HCT116 (cell line): ENCODE results near the gene COL10A1. TPM values are rescaled to one million over a fixed set of nuclear protein-coding genes. Genes with fewer than 3 reads are reported as not detected.

Source experiments
- ATAC-seq: fragments of 200-7000 bp; cut with Tn5 transposase; 2 replicates; pipeline ENCODE4 v1.9.1; 2020; ENCODE audit warnings: mild to moderate bottlenecking, moderate library complexity
- BruUV-seq: library from RNA; stranded (reverse); fragments of 400-500 nt; replicated peaks from 2 replicates; lab custom pipeline; 2021; lab: Mats Ljungman, UMichigan
- CTCF ChIA-PET: fragments of 300-600 bp; sonication (Branson Sonifier 250); formaldehyde crosslinking; loops from one replicate; lab custom pipeline; 2021; ENCODE audit warnings: antibody characterized with exemption; lab: Charles Lee
- POLR2A ChIA-PET: fragments of 300-600, 350-600 bp; sonication (Branson Sonifier 250); formaldehyde crosslinking; loops from one replicate; lab custom pipeline; 2021; ENCODE audit warnings: antibody characterized with exemption; lab: Charles Lee
- RAD21 ChIA-PET, 2 experiments: fragments of 300-600 bp; sonication (Branson Sonifier 250); formaldehyde crosslinking; loops; one replicate each; lab custom pipeline; 2023; ENCODE audit warnings: low total read pairs in 2 of 2; ENCODE audit not compliant: uncharacterized antibody in 2 of 2, unreplicated experiment in 2 of 2, low non-redundant PET in 1 of 2; lab: Charles Lee
- DNase-seq: peaks from one replicate; pipeline ENCODE4 v3.0.0-alpha.2; 2010; ENCODE audit warnings: low read depth, low spot score
- H2AFZ ChIP-seq: fragments of 200-600 bp; shearing (Covaris generic), sonication (generic); 2 replicates; pipeline ENCODE4 v1.6.1; 2017; ENCODE audit warnings: low read depth, mixed run types, mixed read lengths, antibody characterized with exemption, low read length; ENCODE audit not compliant: poor library complexity, severe bottlenecking
- H3K27ac ChIP-seq: 2 replicates; pipeline ENCODE4 v1.5.1; 2012; ENCODE audit warnings: low read depth, low read length
- H3K27me3 ChIP-seq: fragments of 200-600 bp; sonication (generic); 2 replicates; pipeline ENCODE4 v1.6.1; 2016; ENCODE audit warnings: mixed run types, low read length, mixed read lengths; ENCODE audit not compliant: insufficient read depth
- H3K36me3 ChIP-seq, 2 experiments: fragments of 200-500 bp in 1 of 2; fragments of 200-600 bp in 1 of 2; sonication (Bioruptor generic) in 1 of 2; sonication (generic) in 1 of 2; 2 replicates each; pipeline versions ENCODE4 v1.5.1 to v1.6.1; 2014 to 2016; ENCODE audit warnings: low read length in 2 of 2, inconsistent platforms in 1 of 2, mixed read lengths in 1 of 2, mixed run types in 1 of 2; ENCODE audit not compliant: insufficient read depth in 2 of 2, control insufficient read depth in 1 of 2
- H3K4me1 ChIP-seq, 2 experiments: fragments of 200-600 bp in 1 of 2; sonication (generic) in 1 of 2; 2 replicates each; pipeline versions ENCODE4 v1.5.1 to v1.6.1; 2012 to 2017; ENCODE audit warnings: low read length in 2 of 2, inconsistent platforms in 1 of 2, mild to moderate bottlenecking in 1 of 2, mixed read lengths in 1 of 2, mixed run types in 1 of 2, moderate library complexity in 1 of 2; ENCODE audit not compliant: insufficient read depth in 2 of 2, control insufficient read depth in 1 of 2
- H3K4me2 ChIP-seq: fragments of 200-600 bp; sonication (generic); 2 replicates; pipeline ENCODE4 v1.6.1; 2017; ENCODE audit warnings: mixed run types, low read length, mixed read lengths
- H3K4me3 ChIP-seq, 2 experiments: fragments of 200-600 bp in 1 of 2; sonication (generic) in 1 of 2; replicated peaks in 1 of 2; 2 replicates each; pipeline ENCODE4 v1.5.1; 2011 to 2016; ENCODE audit warnings: low read length in 2 of 2, control low read depth in 1 of 2, low read depth in 1 of 2, mild to moderate bottlenecking in 1 of 2, mixed read lengths in 1 of 2, mixed run types in 1 of 2
- H3K79me2 ChIP-seq: fragments of 200-600 bp; sonication (generic); 2 replicates; pipeline ENCODE4 v1.6.1; 2017; ENCODE audit warnings: mild to moderate bottlenecking, mixed run types, low read length, moderate library complexity, mixed read lengths; ENCODE audit not compliant: insufficient read depth
- H3K9ac ChIP-seq: fragments of 200-600 bp; sonication (generic); 2 replicates; pipeline ENCODE4 v1.6.1; 2016; ENCODE audit warnings: low read length, mixed read lengths
- H3K9me2 ChIP-seq: fragments of 200-600 bp; sonication (generic), shearing (Covaris generic); 2 replicates; pipeline ENCODE4 v1.6.1; 2017; ENCODE audit warnings: mixed run types, mild to moderate bottlenecking, moderate library complexity; ENCODE audit not compliant: insufficient read depth
- H3K9me3 ChIP-seq, 2 experiments: fragments of 200-500 bp in 1 of 2; fragments of 200-600 bp in 1 of 2; sonication (Bioruptor generic) in 1 of 2; sonication (generic) in 1 of 2; 2 replicates each; pipeline ENCODE4 v1.6.1; 2014 to 2017; ENCODE audit warnings: low read length in 2 of 2, mixed read lengths in 2 of 2, inconsistent platforms in 1 of 2, low read depth in 1 of 2, mild to moderate bottlenecking in 1 of 2, mixed run types in 1 of 2, moderate library complexity in 1 of 2; ENCODE audit not compliant: control insufficient read depth in 1 of 2, insufficient read depth in 1 of 2
- H4K20me1 ChIP-seq: fragments of 200-600 bp; sonication (generic), shearing (Covaris generic); 2 replicates; pipeline ENCODE4 v1.6.1; 2017; ENCODE audit warnings: mixed run types, mild to moderate bottlenecking, moderate library complexity; ENCODE audit not compliant: insufficient read depth
- CBX3 ChIP-seq: IDR thresholded peaks from 2 replicates; pipeline ENCODE4 v1.6.1; 2012; ENCODE audit warnings: low read depth
- CEBPB ChIP-seq: IDR thresholded peaks from 2 replicates; pipeline ENCODE4 v1.6.1; 2012; ENCODE audit warnings: low read depth
- CTCF ChIP-seq, 3 experiments: fragments of 200-600 bp in 1 of 3; sonication (generic) in 1 of 3; IDR thresholded peaks in 2 of 3; conservative IDR thresholded peaks in 1 of 3; 2 replicates each; pipeline ENCODE4 v1.5.1; 2012 to 2017; ENCODE audit warnings: low read depth in 2 of 3, low read length in 2 of 3, antibody characterized with exemption in 1 of 3, borderline replicate concordance in 1 of 3, control low read depth in 1 of 3, mild to moderate bottlenecking in 1 of 3, mixed read lengths in 1 of 3, mixed run types in 1 of 3, moderate library complexity in 1 of 3; ENCODE audit not compliant: insufficient read depth in 1 of 3
- EZH2 ChIP-seq: fragments of 200-600 bp; sonication (generic); IDR thresholded peaks from 2 replicates; pipeline ENCODE4 v1.6.1; 2017; ENCODE audit warnings: antibody characterized with exemption, mixed run types
- FOSL1 ChIP-seq: IDR thresholded peaks from 2 replicates; pipeline ENCODE4 v1.6.1; 2012; ENCODE audit warnings: low read depth
- JUND ChIP-seq: IDR thresholded peaks from 2 replicates; pipeline ENCODE4 v1.6.1; 2012
- POLR2A ChIP-seq: IDR thresholded peaks from 2 replicates; pipeline ENCODE4 v1.7.0; 2011; ENCODE audit warnings: borderline replicate concordance; ENCODE audit not compliant: insufficient read depth, insufficient read length; ENCODE audit errors: extremely low read depth
- POLR2AphosphoS5 ChIP-seq: IDR thresholded peaks from 2 replicates; pipeline ENCODE4 v1.6.1; 2011; ENCODE audit warnings: mild to moderate bottlenecking, low read depth, low read length, moderate library complexity
- RAD21 ChIP-seq: IDR thresholded peaks from 2 replicates; pipeline ENCODE4 v1.6.1; 2012; ENCODE audit warnings: low read depth, mild to moderate bottlenecking
- SIN3A ChIP-seq: IDR thresholded peaks from 2 replicates; pipeline ENCODE4 v1.6.1; 2012; ENCODE audit warnings: low read depth
- SP1 ChIP-seq: IDR thresholded peaks from 2 replicates; pipeline ENCODE4 v1.6.1; 2012; ENCODE audit warnings: low read depth
- SRF ChIP-seq: IDR thresholded peaks from 2 replicates; pipeline ENCODE4 v1.6.1; 2012; ENCODE audit warnings: low read depth
- YY1 ChIP-seq: IDR thresholded peaks from 2 replicates; pipeline ENCODE4 v1.6.1; 2011; ENCODE audit warnings: low read length, low read depth, moderate library complexity, mild to moderate bottlenecking; ENCODE audit not compliant: insufficient replicate concordance; ENCODE audit errors: extremely low read depth
- ZFX ChIP-seq: fragments of 450-650 bp; IDR thresholded peaks from 2 replicates; pipeline ENCODE4 v1.6.1; 2017
- ZNF274 ChIP-seq: fragments of 200-500 bp; sonication (Bioruptor generic); IDR thresholded peaks from 2 replicates; pipeline ENCODE4 v1.6.1; 2014; ENCODE audit warnings: mild to moderate bottlenecking, low read depth, low read length, inconsistent platforms
- intact Hi-C: fragments of 100-400 bp; cut with micrococcal nuclease; formaldehyde crosslinking; loops from 2 replicates; pipeline ENCODE4 v1.10.0; 2022
- total RNA-seq: library from RNA; stranded (reverse); gene quantifications from one replicate; pipeline ENCODE4 v1.2.1, GENCODE V29; 2021; ENCODE audit not compliant: unreplicated experiment
- TF ChIP-seq, protein P1 (sequence below): IDR thresholded peaks from 2 replicates; pipeline ENCODE4 v1.6.1; 2012

Gene COL10A1
- total RNA-seq, 1 experiment from 2014 or later = not detected

GRCh38 chr6:116118608-116119007, 7.3 kb downstream of the COL10A1 start:
- H4K20me1 ChIP-seq = no peaks in the 10 kb centered on the region
- ATAC-seq = no peak
- H3K36me3 ChIP-seq = peaks cover 0 to 3% of the 10 kb centered on the region in 2 experiments; a peak in 1 of 4 replicates
- H2AFZ ChIP-seq = no peak overlapping the region
- no peaks in the 10 kb centered on the region for H3K9me2 ChIP-seq
- no peaks in the 10 kb centered on the region for H3K79me2 ChIP-seq
- ChIA-PET RAD21 (no interaction called here), CTCF (no interaction called here), POLR2A (no interaction called here)
- no peaks in the 10 kb centered on the region for H3K4me1 ChIP-seq
- no TSS peak for BruUV-seq
- TF ChIP-seq FOSL1 (no peak), RAD21 (no peak), SP1 (no peak), SRF (no peak), CBX3 (no peak), ZNF274 (no peak), CTCF (IDR thresholded peaks at IDR 0.05 in 2 of 3, conservative IDR thresholded peaks at IDR 0.05 in 1 of 3; ENCODE audit: borderline replicate concordance in 1 of 3, insufficient read depth in 1 of 3, low read depth in 2 of 3, low read length in 2 of 3) (no peak), POLR2AphosphoS5 (no peak), SIN3A (no peak), EZH2 (no peak), POLR2A (no peak), CEBPB (no peak), YY1 (no peak), JUND (no peak), ZFX (no peak)
- TF ChIP-seq, protein P1, sequence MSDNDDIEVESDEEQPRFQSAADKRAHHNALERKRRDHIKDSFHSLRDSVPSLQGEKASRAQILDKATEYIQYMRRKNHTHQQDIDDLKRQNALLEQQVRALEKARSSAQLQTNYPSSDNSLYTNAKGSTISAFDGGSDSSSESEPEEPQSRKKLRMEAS = no peak
- H3K27ac ChIP-seq = no peak overlapping the region
- DNase-seq = no peak
- no peaks in the 10 kb centered on the region for H3K27me3 ChIP-seq
- H3K4me2 ChIP-seq = no peak overlapping the region
- no peaks in the 10 kb centered on the region for H3K9me3 ChIP-seq
- no peak overlapping the region for H3K4me3 ChIP-seq
- H3K9ac ChIP-seq = no peak overlapping the region
- intact Hi-C loops = no loop called here
